NCI-H1105 (cell line): ENCODE data around the gene ACY1.

Experiments
- DNase-seq: peaks from one replicate; lab custom pipeline; 2025; lab: John Stamatoyannopoulos, UW

The ACY1 gene

DNA sequence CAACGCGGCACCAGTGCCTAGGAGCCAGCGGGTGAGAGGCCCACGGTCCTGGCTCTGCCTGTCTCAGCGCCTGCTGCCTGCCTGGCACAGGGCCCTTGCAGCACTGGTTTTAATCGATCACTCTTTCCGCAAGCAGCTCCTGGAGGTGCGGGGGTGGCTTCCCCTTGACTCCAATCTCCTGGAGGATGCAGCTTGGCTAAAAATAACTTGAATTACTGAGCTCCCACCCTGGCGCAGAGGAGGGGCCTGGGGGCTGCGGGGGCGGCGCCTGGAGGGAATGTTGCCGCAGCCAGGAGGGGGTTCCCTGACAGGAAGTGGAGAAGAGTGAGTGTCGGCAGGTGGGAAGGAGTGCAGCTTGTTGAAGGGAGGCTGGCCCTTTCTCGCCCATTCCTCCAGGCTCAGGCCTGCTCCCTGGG lies 22.2 kb downstream of the ACY1 start:
- peak; percentile 3 for DNase-seq

DNA sequence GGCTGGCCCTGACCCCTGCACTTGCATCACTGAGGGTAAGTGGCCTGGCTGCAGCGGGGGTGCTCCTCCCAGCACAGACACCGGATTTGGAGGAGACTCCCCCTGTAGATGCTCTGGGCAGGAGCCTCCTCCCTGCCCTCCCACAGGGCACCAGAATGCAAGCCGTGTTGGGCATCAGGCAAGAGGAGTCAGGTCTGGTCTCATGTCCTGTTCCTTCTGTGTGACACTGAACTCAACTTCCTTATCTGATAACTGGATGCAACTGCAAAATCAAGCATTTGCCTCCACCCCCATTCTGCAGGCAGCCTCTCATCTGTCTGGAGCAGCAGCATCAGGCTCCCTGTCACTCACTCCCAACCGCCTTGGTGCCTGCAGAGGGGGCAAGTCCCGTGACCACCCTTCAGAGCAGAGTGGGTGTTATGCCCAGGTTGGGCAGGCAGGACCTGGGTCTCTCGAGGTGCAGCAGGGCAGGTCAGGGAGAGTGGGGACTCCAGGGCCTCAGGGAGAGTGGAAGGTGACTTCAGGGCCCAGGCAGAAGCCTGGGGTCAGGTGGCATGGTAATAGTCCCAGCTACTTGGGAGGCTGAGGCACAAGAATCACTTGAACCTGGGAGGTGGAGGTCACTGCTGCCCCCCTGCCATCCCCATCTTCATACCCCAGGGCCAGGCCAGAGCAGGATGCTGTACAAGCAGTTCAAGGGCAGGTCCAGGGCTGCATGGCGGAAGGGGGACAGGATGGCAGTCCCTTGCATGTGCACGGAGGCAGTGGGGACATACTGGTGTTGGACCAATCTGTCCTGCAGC lies 22.9 kb downstream of the ACY1 start:
- no peak for DNase-seq

DNA sequence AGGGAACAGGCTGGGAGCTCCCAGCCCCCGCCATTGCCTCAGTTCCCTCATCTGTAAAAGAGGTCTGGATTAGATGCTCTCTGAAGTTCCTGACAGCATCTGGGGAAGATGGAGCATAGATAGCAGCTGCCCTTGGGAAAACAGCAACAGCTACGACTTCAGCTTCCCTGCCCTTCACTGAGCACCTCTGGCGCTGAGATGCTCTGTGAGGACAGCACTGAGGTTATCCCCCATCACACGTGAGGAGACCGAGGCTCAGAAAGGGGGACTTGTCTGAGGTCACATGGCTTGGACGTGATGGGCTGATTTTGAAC lies 23.4 kb downstream of the ACY1 start:
- no peak for DNase-seq

DNA sequence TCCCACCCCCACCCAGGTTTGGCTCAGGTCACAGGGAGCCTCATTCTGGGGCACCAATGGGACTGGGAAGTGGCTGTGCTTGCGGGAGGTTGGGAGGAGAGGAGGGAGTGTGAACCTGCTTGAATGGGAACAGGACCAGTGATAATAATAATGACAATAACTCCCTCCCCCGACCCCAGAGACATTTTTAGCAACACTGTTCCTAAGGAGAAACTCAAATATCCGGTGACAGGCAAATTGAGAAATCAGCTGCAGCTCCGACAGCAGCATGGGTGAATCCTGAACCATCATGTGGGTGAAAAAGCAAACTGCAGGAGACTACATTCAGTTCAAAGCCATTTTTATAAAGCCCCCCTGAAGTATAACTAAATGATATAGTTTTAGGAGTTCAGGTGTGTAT lies 24.0 kb downstream of the ACY1 start:
- DNase-seq: no peak

DNA sequence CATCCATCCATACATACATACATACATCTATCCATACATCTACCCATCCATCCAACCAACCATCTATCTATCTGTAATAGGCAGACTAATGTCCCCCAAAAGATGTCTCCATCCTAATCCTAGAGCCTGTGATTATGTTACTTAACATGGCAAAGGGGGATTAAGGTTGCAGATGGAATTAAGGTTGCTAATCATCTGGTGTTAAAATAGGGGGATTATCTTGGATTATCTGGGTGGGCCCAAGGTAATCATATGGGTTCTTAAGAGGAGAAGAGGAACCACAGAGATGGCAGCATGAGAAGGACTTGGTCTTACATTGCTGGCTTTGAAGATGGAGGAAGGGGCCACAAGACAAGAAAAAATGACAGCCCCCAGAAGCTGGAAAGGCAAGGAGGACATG lies 27.1 kb downstream of the ACY1 start:
- DNase-seq: no peak

DNA sequence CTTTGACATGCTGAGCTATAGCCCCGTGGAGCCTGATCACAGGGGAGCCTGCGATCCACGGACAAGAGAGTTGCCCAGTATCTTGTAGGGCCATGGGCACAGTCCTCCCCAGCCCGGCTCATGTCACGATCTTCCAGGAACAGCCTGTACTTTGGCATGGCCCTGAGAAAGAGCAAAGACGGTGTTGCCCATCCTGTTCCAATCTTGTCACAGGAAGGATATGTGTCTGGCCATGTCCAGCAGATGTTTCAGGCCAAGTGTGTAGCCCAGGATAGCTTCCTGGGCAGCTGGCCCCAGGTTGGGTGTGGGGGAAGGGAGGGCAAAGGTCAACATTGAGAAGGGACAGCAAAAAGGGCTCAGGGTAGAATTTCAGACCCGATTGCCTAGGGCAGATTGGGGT lies 29.4 kb downstream of the ACY1 start:
- no peak for DNase-seq

DNA sequence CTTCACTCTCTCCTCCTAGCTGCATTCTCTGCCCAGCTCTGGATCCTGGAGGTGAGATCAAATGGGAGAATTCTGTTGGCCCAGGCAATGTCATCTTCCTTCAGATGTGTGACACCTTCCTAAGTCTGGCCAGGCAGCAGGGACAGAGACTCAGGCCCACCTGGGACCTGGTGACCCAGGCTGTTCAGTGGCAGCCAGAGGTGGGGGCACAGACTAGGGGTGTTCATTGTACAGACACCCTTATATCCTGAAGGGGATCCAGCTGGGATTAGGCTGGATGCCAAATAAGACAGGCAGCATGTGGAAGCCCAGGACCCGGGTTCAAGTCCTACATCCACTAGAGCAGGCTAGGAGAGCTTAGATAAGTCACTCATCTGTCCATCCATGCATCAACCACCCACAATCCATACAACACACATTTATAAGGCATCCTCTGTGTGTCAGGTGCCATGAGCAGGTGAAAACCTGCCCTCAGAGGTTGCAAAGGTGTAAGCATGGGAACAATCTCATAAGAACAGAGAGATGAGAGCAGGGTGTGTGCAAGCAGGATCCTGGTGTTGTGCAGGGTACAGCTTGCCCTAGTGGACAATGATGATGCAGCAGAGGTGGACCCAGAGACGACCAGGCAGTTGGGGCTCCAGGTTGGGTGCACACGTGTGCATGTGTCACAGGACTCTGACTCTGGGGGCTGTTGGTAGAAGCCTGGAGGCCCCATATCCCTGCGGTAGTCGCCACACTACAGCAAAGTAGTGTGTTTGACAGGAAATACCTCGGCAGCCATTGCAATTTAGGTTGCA lies 30.7 kb downstream of the ACY1 start:
- no peak for DNase-seq

DNA sequence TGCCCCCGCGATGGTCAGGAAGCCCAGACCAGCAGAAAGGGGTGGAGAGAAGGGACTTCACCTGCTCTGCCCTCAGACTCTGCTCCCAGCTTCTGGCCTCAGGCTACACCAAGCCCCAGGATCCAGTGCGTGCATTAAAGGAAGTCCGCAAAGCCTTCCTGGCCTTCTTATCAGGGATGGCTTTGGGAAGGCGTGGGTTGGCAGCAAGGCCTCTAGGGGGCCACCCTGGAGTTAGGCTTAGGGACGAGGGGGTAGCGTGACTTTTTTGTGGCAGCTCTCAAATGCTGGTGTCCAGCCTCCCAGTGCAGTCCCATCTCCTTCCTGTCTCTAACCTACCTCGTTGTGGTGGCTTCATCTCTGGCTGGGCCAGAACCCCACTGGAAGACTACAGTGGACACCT lies 31.3 kb downstream of the ACY1 start:
- no peak for DNase-seq

DNA sequence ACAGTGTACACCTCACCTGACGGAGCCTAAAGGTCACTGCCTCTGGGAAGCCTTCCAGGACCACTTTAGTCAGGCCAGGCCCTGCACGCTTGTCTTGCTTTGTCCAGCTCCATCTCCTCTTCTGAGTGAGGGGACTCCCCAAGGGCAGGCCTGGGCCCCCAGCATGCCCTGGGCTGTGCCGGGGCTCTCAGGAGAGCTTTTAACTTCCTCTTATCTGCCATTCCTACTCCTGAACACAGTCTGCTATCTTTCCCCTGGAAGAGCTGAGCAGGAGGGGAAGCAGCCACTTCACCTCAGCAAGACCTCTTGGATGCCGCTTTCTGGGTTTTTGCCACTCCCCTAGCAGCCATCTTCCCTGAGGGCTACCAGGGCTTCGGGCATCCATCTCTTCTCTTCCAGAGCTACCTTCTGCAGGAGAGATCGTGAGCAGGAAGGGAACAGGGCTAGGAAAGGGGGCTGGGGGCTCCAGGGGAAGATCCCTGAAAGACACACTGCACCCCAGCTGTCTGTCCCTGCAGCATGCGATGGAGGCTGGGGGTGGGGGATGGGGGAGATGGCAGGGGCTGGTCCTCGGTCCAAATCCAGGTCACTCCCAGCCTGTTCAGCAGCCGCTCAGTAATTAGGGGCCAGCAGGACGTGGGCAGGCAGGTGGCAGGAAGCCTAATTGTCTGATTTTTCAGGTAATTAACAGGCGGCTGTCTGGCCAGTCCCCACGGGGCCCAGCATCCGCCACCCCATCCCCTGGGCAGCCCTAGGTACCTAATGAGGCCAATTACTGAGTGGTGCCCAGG lies 32.3 kb downstream of the ACY1 start:
- peak; percentile 14 for DNase-seq

DNA sequence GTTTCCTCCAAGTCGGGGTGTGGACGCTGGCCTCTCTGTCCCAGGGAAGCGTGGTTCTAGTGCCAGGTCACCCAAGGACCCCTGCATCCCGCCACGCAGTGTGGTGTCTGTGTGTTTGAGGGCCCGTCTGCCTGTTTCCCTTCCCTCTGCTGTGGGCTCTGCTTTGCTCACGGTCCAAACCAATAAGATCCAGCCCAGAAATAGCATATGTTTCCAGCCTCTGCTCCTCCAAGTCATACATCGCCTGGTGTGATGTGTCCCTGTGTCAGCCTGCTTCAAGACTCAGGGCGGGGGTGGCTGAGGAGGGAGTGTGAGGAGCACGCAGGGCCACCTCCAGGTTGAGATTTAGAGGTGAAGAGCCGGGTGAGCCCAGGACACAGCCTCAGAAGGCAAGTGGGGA lies 34.3 kb downstream of the ACY1 start:
- no peak for DNase-seq

DNA sequence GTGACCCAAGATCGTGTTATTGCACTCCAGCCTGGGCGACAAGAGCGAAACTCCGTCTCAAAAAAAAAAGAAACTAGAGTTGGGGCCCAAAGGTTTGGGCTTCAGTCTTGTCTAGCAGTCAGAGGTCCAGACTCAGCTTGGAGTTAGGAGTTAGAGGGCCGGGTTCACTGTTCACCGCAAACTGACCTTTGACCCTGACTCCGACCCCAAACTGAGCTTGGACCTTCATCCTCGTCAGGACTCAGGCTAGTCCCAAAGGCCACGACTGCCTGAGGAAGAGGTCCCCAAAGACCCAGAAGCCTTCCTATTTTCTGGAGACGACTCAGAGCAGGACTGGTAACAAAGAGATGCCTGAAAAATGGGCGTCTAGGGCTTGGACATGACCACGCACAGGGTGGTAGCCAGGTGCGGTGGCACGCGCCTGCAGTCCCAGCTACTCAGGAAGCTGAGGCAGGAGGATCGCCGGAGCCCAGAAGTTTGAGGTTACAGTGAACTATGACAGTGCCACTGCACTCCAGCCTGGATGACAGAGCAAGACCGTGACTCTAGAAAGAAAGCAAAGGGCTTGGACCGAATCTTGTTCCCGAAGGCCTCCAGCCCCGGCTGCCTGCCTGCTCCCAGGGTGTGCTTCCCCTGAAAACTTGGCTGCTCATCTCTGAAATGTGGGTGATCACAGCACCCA lies 35.1 kb downstream of the ACY1 start:
- no peak for DNase-seq

DNA sequence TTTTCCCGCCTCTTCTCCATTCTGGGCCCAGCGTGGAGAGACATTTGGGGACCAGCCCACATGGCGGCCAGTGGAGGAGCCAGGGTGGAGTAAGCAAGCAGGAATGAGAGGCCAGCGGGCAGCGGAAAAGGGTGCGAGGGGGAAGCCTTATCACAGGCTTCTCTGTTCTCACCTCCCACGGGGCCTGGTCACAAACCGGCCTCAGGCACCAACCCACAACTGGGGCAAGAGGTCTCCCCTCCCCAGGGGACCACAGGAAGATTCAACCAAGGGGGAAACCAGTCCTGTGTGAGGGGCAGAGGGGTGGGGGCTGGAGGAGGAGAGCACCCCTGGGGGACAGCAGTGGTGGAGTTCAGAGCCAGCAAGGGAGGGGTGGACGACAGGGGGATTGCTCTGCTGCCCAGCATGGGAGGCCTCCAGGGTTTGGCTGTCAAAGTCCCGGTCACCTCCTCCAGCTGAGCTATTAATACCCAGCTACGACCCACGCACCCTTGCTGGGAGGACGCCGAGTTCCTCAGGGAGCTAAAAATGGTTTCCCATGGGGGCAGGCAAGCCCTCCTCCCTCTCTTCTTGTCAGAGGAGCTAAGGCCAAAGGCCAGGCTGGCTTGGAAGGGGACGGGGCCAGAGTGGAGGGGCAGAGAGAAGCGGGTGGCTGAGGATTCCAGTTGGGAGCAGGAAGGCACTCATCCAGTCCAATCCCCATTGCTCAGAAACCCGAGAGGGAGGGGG lies 36.2 kb downstream of the ACY1 start:
- DNase-seq: no peak

DNA sequence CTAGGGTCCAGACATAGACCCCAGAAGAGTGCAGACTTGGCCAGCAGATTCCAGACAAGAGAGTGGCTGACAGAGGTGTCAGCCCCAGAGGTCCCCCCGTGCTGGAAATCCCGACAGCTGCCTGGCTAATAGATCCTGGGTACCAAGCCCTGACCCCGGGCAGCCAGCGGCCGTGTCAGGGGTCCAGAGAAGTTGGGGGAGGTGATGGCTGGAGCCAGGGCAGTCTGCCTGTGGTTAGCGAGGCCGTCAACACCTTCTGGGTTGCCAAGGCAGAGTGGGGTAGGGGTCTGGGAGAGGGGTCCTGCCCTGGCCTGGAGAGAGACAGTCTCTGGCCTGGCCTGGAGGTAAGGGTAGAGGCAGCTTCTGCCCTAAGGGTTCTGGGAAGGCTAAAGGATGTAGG lies 37.5 kb downstream of the ACY1 start:
- DNase-seq: no peak

DNA sequence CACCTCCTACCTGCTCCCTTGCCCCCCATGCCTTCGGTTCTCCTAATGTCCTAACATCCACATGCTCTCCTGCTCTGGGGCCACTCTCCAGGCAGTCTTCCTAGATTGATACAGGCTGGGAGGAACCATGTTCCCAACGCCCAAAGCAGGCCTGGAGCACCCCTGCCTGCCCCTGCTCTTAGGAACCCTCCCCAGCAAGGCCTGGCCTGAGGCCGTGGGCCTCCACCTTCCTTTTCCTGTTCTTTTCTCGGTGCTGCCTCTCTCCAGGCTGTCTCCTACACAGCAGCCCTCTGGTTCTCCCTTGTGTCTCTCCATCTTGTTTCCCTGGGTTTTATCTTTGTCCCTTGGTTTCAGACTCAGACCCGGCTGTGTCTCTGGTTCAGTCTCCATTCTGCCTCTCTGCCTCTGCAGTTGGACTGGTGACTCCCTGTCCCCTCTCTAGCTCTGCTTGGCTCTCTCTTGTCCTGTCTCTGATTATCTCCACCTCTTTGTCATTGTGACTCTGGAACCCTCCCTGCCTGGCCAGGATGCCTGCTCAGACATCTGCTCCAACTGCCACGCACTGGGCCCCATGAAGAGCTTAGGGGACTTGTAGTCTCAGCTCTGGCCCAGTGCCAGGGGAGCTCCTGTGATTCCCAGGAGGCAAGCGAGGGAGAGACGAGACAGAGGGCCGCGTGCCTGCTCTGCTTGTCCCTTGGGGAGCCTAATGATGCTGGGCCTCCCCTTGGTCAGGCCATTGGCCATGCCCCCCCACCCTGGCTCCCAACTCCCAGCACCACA lies 38.3 kb downstream of the ACY1 start:
- peak; percentile 40 for DNase-seq

DNA sequence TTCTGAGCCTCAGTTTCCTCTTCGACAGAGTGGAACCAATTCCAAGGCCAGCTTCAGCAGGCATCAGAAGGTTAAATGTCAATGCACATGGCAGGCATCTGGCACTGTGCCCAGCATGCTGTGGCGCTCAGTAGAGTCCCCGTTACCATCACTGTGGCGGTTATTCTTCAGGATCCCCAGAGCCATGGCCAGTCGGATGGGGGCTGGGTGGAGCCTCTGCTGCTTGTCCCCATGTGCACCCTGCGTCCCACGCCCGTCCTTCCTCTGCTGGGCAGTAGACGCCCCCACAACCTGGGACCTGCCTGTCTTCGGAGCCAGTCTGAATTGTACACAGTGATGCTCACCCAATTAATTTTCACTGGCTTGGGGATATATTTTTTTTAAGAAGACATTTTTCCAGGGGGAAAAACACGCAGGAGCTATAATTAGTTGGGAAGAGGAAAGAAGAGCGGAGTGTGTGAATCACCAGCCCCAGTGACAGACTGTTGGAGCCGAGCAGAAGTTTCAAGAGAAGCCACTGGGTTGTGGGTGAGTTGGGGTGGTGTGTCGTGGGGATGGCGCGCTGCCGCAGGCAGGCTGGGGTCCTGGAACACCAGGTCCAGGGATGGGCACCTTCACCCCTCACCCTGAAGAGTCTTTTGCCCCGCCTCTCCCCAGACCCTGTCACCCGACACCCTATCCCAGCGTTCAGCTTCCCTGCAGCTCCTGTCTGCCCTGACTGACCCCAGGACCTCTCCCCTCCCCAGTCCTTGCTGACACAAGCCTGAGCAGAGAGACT lies 39.2 kb downstream of the ACY1 start:
- peak; percentile 0 for DNase-seq

DNA sequence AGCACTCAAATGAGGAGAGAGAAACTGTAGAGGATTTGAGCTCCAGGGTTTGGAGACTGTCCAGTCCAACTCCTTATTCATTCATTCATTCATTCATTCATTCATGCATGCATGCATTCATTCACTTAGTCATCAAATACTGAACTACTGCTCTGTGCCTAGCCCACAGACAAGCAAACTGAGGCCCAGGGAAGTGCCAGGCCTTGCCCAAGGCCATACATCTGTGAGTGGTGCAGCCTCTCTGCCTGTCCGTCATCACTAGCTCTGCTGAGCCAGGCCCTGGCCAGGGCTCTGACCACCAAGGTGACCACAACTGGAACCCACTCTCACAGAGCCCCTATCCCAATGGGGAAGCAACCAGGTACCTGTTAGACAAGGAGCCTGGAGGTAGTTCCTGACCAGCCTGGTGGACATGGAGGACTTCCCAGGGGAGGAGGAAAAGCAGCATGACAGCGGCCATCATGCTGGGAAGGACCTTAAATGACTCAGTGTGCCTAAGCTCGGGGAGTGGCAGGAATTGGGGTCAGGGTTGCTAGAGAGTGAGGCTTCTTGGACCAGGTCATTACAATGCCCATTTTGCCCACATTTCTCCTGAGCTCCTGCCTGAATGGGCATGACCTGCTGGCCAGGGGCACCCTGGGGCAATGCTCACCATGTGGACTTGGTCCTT lies 39.9 kb downstream of the ACY1 start:
- DNase-seq: no peak

DNA sequence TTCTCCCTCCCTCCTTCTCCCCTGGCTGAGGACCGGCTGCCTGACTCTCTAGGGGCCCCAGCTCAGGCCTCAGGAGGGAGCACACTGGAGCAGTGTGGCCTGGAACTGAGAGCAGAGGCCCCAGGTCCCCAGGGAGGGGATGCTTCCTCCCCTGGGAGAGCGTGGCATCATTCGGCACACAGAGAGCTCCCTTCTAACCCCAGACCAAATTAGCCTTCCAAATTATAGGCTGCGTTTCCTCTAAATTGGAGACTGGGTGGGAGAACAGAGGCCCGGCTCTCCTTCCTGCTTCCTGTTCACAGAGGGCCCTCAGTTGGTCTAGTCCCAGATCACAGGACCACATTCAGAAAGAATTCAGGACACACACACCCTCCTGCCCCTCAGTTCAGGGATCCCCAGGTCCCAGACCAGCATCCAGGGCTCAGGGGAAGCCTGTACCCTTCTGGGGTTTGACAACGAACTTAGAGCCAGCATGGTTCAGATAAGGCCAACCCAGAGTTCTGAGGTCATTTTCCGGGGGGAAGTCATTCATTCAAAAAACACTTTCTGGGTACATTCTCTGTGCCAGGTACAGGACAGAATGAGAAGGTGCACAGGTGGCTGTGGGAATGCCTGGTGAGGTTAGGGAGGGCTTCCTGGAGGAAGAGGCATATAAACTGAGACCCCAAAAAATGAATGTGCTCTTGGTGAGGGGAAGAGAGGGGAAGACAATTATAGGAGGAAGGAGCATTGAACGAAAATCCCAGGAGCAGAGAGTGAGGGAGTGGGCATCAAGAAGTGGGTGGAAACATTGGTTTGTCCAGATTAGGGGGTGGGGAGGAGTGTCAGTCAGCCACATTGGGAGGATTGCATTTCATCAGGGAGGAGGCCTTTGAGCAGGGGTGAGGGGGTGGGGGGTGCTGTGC lies 40.8 kb downstream of the ACY1 start:
- DNase-seq: no peak

DNA sequence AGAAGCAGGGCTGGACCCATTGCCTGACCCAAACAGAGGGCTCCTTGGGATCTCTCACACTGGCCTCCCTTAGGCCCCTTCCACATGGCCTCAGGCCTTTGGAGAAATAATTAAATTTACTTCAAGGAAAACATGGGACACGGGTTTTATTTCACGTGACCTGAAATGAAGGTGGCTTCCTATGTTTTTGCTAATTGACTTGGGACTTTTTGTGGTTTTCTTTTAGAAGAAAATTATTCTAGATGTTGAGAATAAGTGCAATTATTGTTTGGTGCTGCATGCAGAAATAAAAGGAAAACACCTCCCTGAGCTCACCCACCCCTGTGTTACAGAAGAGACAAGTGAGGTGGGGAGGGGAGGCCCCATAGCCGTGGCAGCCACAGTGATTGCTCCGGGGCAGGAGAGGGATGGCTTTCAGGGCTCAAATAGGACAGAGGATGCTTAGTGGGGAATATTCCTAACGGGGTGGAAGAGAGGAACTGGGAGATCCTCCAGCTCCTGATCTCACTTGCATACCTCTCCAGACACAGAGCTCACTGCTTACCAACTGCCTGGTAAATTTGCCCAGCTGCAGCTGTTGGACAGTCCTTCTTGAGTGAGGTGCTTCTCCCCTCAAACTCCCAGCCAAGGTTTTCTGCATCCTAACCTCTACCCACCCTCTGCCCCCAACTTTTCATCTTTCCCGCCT lies 41.6 kb downstream of the ACY1 start:
- no peak for DNase-seq
